Uterus (tissue), 2 donors: ENCODE results near the gene TMED4.

Source experiments
- POLR2A ChIP-seq, 2 donors: fragments of 450-650 bp; IDR thresholded peaks; one replicate each; pipeline ENCODE4 v1.6.1; 2016; ENCODE audit warnings: antibody characterized with exemption in 2 of 2, mild to moderate bottlenecking in 1 of 2, moderate library complexity in 1 of 2
- TF ChIP-seq, protein P1 (sequence below), 4 experiments: fragments of 200-600 bp in 2 of 4; fragments of 450-650 bp in 2 of 4; sonication (generic) in 2 of 4; IDR thresholded peaks; one replicate each; pipeline ENCODE4 v1.5.1; 2016 to 2019; ENCODE audit warnings: antibody characterized with exemption in 4 of 4, mild to moderate bottlenecking in 2 of 4, moderate library complexity in 1 of 4

DNA sequence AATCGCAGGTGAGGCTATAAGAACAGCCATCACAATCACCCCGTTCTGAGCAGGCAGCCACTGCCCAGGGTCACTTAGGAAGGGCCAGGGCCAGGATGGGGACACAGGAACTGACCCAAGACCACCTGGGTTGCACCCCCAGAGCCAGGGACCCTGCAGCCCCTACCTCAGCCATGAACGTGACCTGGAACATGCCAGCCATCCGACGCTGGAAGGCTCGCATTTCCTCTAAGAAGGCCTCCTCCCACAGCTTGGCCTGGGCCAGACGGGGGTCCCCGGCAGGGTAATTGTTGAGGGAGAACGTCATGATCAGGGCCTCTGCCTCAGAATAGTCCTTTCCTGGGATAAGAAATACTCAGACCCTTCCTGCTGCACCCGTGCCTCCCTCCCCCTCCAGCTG lies 45.9 kb downstream of the TMED4 start:
- TF ChIP-seq, protein P1, sequence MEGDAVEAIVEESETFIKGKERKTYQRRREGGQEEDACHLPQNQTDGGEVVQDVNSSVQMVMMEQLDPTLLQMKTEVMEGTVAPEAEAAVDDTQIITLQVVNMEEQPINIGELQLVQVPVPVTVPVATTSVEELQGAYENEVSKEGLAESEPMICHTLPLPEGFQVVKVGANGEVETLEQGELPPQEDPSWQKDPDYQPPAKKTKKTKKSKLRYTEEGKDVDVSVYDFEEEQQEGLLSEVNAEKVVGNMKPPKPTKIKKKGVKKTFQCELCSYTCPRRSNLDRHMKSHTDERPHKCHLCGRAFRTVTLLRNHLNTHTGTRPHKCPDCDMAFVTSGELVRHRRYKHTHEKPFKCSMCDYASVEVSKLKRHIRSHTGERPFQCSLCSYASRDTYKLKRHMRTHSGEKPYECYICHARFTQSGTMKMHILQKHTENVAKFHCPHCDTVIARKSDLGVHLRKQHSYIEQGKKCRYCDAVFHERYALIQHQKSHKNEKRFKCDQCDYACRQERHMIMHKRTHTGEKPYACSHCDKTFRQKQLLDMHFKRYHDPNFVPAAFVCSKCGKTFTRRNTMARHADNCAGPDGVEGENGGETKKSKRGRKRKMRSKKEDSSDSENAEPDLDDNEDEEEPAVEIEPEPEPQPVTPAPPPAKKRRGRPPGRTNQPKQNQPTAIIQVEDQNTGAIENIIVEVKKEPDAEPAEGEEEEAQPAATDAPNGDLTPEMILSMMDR (IDR thresholded peaks at IDR 0.05): no peak
- TF ChIP-seq POLR2A (IDR thresholded peaks at IDR 0.05): no peak
